Neural progenitor cell (in vitro differentiated cells): ENCODE results near the gene PIGN. TPM values are rescaled to one million over a fixed set of nuclear protein-coding genes. Genes with fewer than 3 reads are reported as not detected.

ENCODE experiments used
- DNase-seq: peaks from one replicate; pipeline ENCODE4 v3.0.0-alpha.2; 2016; ENCODE audit warnings: low spot score
- H2AFZ ChIP-seq: fragments of 200-600 bp; sonication (generic); replicated peaks from 2 replicates; pipeline ENCODE4 v1.6.1; 2016; ENCODE audit warnings: antibody characterized with exemption
- H3F3A ChIP-seq: fragments of 200-600 bp; sonication (generic); 2 replicates; pipeline ENCODE4 v1.6.1; 2016; ENCODE audit warnings: antibody characterized with exemption, low read depth
- H3K27ac ChIP-seq: fragments of 200-600 bp; sonication (generic); 2 replicates; pipeline ENCODE4 v1.5.1; 2016; ENCODE audit warnings: mild to moderate bottlenecking
- H3K27me3 ChIP-seq: fragments of 200-600 bp; sonication (generic); 2 replicates; pipeline ENCODE4 v1.6.1; 2016; ENCODE audit warnings: mild to moderate bottlenecking, moderate library complexity
- H3K36me3 ChIP-seq: fragments of 200-600 bp; sonication (generic); 2 replicates; pipeline ENCODE4 v1.5.1; 2016
- H3K4me1 ChIP-seq: fragments of 200-600 bp; sonication (generic); 2 replicates; pipeline ENCODE4 v1.6.1; 2016; ENCODE audit warnings: mixed run types
- H3K4me2 ChIP-seq: fragments of 200-600 bp; sonication (generic); 2 replicates; pipeline ENCODE4 v1.6.1; 2016
- H3K4me3 ChIP-seq: fragments of 200-600 bp; sonication (generic); 2 replicates; pipeline ENCODE4 v1.5.1; 2016
- H3K79me2 ChIP-seq: fragments of 200-600 bp; sonication (generic); 2 replicates; pipeline ENCODE4 v1.6.1; 2016; ENCODE audit warnings: low read depth
- H3K9ac ChIP-seq: fragments of 200-600 bp; sonication (generic); 2 replicates; pipeline ENCODE4 v1.6.1; 2016
- H3K9me3 ChIP-seq: fragments of 200-600 bp; sonication (generic); 2 replicates; pipeline ENCODE4 v1.5.1; 2016; ENCODE audit warnings: low read depth
- H4K20me1 ChIP-seq: fragments of 200-600 bp; sonication (generic); 2 replicates; pipeline ENCODE4 v1.6.1; 2016; ENCODE audit warnings: low read depth
- H3K27ac Mint-ChIP-seq: 3 replicates; pipeline ENCODE4 v1.8.0; 2021; ENCODE audit warnings: mixed read lengths
- H3K27me3 Mint-ChIP-seq: 2 replicates; pipeline ENCODE4 v1.8.0; 2022; ENCODE audit warnings: low read depth, mild to moderate bottlenecking, inconsistent platforms, moderate library complexity, mixed read lengths; ENCODE audit not compliant: insufficient read depth
- H3K36me3 Mint-ChIP-seq: 3 replicates; pipeline ENCODE4 v1.8.0; 2021; ENCODE audit warnings: mixed read lengths
- H3K4me1 Mint-ChIP-seq: 3 replicates; pipeline ENCODE4 v1.8.0; 2021; ENCODE audit warnings: mixed read lengths
- H3K4me3 Mint-ChIP-seq: 3 replicates; pipeline ENCODE4 v1.8.0; 2021; ENCODE audit warnings: mild to moderate bottlenecking, moderate library complexity, mixed read lengths
- H3K9me3 Mint-ChIP-seq: 3 replicates; pipeline ENCODE4 v1.8.0; 2020; ENCODE audit warnings: mixed read lengths
- EZH2 ChIP-seq: fragments of 200-600 bp; sonication (generic); IDR thresholded peaks from 2 replicates; pipeline ENCODE4 v1.6.1; 2017; ENCODE audit warnings: antibody characterized with exemption, mild to moderate bottlenecking, moderate library complexity
- EZH2phosphoT487 ChIP-seq: fragments of 200-600 bp; sonication (generic); IDR thresholded peaks from 2 replicates; pipeline ENCODE4 v1.6.1; 2017; ENCODE audit warnings: antibody characterized with exemption
- total RNA-seq: library from RNA; depleted of rRNA; stranded (reverse); fragments of >200 nt; gene quantifications from 2 replicates; pipeline ENCODE4 v1.2.3, GENCODE V29; 2015; ENCODE audit warnings: low replicate concordance
- TF ChIP-seq, protein P1 (sequence below): fragments of 200-600 bp; sonication (generic); IDR thresholded peaks from 2 replicates; pipeline ENCODE4 v1.5.1; 2017; ENCODE audit warnings: antibody characterized with exemption, mild to moderate bottlenecking

Gene PIGN
- total RNA-seq, 1 donor from 2014 or later: 48.9 TPM

DNA sequence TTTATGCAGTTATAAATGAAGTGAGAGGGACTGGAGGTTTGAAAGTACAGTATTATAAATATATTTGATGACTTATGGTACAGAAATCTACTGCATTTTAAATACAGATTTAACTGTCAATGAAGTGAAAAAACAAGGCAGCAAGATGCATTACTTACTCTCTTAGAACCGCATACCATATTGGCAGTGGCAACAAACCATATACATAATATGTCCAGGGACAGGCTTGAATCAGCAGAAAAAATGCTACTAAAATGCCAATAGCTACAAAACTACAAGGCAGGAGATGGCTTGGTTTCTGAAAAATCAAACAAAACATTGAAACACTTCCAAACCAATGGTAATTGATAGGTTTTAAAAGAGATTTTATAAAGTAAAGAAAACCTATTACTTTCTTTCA lies 77.2 kb downstream of the PIGN start:
- peaks cover 4% of the 10 kb centered on the region for H3F3A ChIP-seq
- H3K79me2 ChIP-seq: no peaks in the 10 kb centered on the region
- no peak overlapping the region for H3K4me3 ChIP-seq
- TF ChIP-seq EZH2 (no peak), EZH2phosphoT487 (no peak)
- TF ChIP-seq, protein P1, sequence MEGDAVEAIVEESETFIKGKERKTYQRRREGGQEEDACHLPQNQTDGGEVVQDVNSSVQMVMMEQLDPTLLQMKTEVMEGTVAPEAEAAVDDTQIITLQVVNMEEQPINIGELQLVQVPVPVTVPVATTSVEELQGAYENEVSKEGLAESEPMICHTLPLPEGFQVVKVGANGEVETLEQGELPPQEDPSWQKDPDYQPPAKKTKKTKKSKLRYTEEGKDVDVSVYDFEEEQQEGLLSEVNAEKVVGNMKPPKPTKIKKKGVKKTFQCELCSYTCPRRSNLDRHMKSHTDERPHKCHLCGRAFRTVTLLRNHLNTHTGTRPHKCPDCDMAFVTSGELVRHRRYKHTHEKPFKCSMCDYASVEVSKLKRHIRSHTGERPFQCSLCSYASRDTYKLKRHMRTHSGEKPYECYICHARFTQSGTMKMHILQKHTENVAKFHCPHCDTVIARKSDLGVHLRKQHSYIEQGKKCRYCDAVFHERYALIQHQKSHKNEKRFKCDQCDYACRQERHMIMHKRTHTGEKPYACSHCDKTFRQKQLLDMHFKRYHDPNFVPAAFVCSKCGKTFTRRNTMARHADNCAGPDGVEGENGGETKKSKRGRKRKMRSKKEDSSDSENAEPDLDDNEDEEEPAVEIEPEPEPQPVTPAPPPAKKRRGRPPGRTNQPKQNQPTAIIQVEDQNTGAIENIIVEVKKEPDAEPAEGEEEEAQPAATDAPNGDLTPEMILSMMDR: no peak
- no peak for DNase-seq
- H3K4me3 Mint-ChIP-seq: no peak overlapping the region
- no peaks in the 10 kb centered on the region for H3K36me3 Mint-ChIP-seq
- H3K9me3 ChIP-seq: no peaks in the 10 kb centered on the region
- H4K20me1 ChIP-seq: peaks cover 3% of the 10 kb centered on the region
- no peaks in the 10 kb centered on the region for H3K27me3 Mint-ChIP-seq
- no peaks in the 10 kb centered on the region for H3K27me3 ChIP-seq
- no peak overlapping the region for H3K27ac Mint-ChIP-seq
- no peak overlapping the region for H3K27ac ChIP-seq
- no peaks in the 10 kb centered on the region for H3K4me1 ChIP-seq
- H3K9ac ChIP-seq: no peak overlapping the region
- H3K4me1 Mint-ChIP-seq: peaks cover 4% of the 10 kb centered on the region
- no peak overlapping the region for H2AFZ ChIP-seq
- H3K9me3 Mint-ChIP-seq: no peaks in the 10 kb centered on the region
- no peaks in the 10 kb centered on the region for H3K36me3 ChIP-seq
- no peak overlapping the region for H3K4me2 ChIP-seq

- TF ChIP-seq EZH2: no peak
- TF ChIP-seq, protein P1: no peak
- TF ChIP-seq EZH2phosphoT487: no peak
- Histone ChIP-seq H3K79me2 (no peaks in the 10 kb centered on the region), H2AFZ (no peak overlapping the region), H3K36me3 (no peaks in the 10 kb centered on the region), H3K27ac (no peak overlapping the region), H3K9me3 (no peaks in the 10 kb centered on the region), H3K4me2 (no peak overlapping the region), H4K20me1 (peaks cover 3% of the 10 kb centered on the region), H3F3A (peaks cover 4% of the 10 kb centered on the region), H3K27me3 (no peaks in the 10 kb centered on the region), H3K4me3 (no peak overlapping the region), H3K4me1 (no peaks in the 10 kb centered on the region), H3K9ac (no peak overlapping the region)
- no peaks in the 10 kb centered on the region for H3K27me3 Mint-ChIP-seq
- no peaks in the 10 kb centered on the region for H3K36me3 Mint-ChIP-seq
- no peak for DNase-seq
- no peak overlapping the region for H3K27ac Mint-ChIP-seq
- H3K4me1 Mint-ChIP-seq: peaks cover 4% of the 10 kb centered on the region
- H3K4me3 Mint-ChIP-seq: no peak overlapping the region
- H3K9me3 Mint-ChIP-seq: no peaks in the 10 kb centered on the region
Observed at GRCh38 chr18:62107881-62108280, 79.0 kb downstream of the PIGN start.

- Mint-ChIP-seq H3K4me1 (no peaks in the 10 kb centered on the region), H3K27ac (no peak overlapping the region), H3K4me3 (no peak overlapping the region), H3K27me3 (no peaks in the 10 kb centered on the region), H3K9me3 (no peaks in the 10 kb centered on the region), H3K36me3 (no peaks in the 10 kb centered on the region)
- Histone ChIP-seq H4K20me1 (peaks cover 3% of the 10 kb centered on the region), H3K4me1 (no peaks in the 10 kb centered on the region), H2AFZ (no peak overlapping the region), H3F3A (peaks cover 4% of the 10 kb centered on the region), H3K9me3 (no peaks in the 10 kb centered on the region), H3K27me3 (no peaks in the 10 kb centered on the region), H3K79me2 (no peaks in the 10 kb centered on the region), H3K4me3 (no peak overlapping the region), H3K36me3 (no peaks in the 10 kb centered on the region), H3K9ac (no peak overlapping the region), H3K27ac (no peak overlapping the region), H3K4me2 (no peak overlapping the region)
- DNase-seq: no peak
- TF ChIP-seq, protein P1: no peak
- TF ChIP-seq EZH2phosphoT487 (no peak), EZH2 (no peak)
Observed at GRCh38 chr18:62106271-62106670, 80.6 kb downstream of the PIGN start.

DNA sequence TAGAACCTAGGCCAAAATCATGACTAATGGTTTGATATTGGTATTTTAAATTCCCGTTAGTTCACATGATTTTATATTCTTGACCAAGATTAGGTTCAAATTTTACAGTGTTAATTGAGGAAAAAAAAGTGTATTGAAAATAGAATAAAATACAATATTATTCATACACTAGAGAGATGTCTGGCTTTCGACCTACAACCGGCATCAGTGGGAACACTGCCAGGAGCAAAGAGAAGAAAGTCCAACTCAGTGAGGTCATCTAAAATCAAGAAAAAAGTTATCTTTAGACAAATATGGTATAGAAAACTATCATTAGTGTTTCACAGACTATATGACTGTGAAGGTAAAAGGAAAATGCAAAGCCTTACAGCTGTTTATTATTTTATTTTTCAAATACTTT lies 81.5 kb downstream of the PIGN start:
- Histone ChIP-seq H3K4me2 (no peak overlapping the region), H3K4me1 (no peaks in the 10 kb centered on the region), H3K27me3 (no peaks in the 10 kb centered on the region), H3K79me2 (no peaks in the 10 kb centered on the region), H3K36me3 (no peaks in the 10 kb centered on the region), H3K27ac (no peak overlapping the region), H3K9ac (no peak overlapping the region), H3F3A (peaks cover 3% of the 10 kb centered on the region), H4K20me1 (peaks cover 1% of the 10 kb centered on the region), H2AFZ (no peak overlapping the region), H3K4me3 (no peak overlapping the region), H3K9me3 (no peaks in the 10 kb centered on the region)
- Mint-ChIP-seq H3K36me3 (peaks cover 4% of the 10 kb centered on the region), H3K4me1 (no peaks in the 10 kb centered on the region), H3K4me3 (no peak overlapping the region), H3K9me3 (no peaks in the 10 kb centered on the region), H3K27ac (no peak overlapping the region), H3K27me3 (no peaks in the 10 kb centered on the region)
- TF ChIP-seq, protein P1: no peak
- TF ChIP-seq EZH2 (no peak), EZH2phosphoT487 (no peak)
- DNase-seq: no peak
